HEK293 (cell line): ENCODE measurements around the gene TEDDM1.

Experiments used
- CTCF ChIA-PET: fragments of 350-600 bp; formaldehyde crosslinking; extraction: SDS; loops from one replicate; lab custom pipeline; 2021; ENCODE audit warnings: antibody characterized with exemption; lab: Yijun Ruan, JAX
- POLR2A ChIA-PET: fragments of 300-600 bp; formaldehyde crosslinking; extraction: SDS; loops from one replicate; lab custom pipeline; 2020; ENCODE audit warnings: antibody characterized with exemption, inconsistent platforms; lab: Yijun Ruan, JAX
- H3K27ac ChIP-seq: fragments of 200-500 bp; sonication (Bioruptor generic); 2 replicates; pipeline ENCODE4 v1.5.1; 2014; ENCODE audit warnings: low read depth, low read length, control low read depth, inconsistent platforms; ENCODE audit errors: extremely low read depth
- H3K36me3 ChIP-seq, 2 experiments: fragments of 200-500 bp in 1 of 2; sonication (Bioruptor generic) in 1 of 2; 1 replicate in 1 of 2; 2 replicates in 1 of 2; pipeline ENCODE4 v1.5.1; 2014 to 2017; ENCODE audit warnings: inconsistent platforms in 2 of 2, low read length in 2 of 2; ENCODE audit not compliant: control insufficient read depth in 2 of 2, insufficient read depth in 1 of 2
- H3K4me1 ChIP-seq: fragments of 200-500 bp; sonication (Bioruptor generic); 2 replicates; pipeline ENCODE4 v1.5.1; 2014; ENCODE audit warnings: mild to moderate bottlenecking, low read length, inconsistent platforms; ENCODE audit not compliant: control insufficient read depth, insufficient read depth
- H3K4me3 ChIP-seq: 2 replicates; pipeline ENCODE4 v1.5.1; 2011; ENCODE audit warnings: low read depth, mild to moderate bottlenecking, control low read depth, low read length, moderate library complexity
- H3K9me3 ChIP-seq: fragments of 200-500 bp; sonication (Bioruptor generic); 2 replicates; pipeline ENCODE4 v1.5.1; 2014; ENCODE audit warnings: low read depth, low read length, inconsistent platforms; ENCODE audit not compliant: control insufficient read depth, insufficient read depth
- CTCF ChIP-seq: fragments of 450-650 bp; formaldehyde crosslinking; IDR thresholded peaks from 2 replicates; pipeline ENCODE4 v1.5.1; 2016; ENCODE audit warnings: missing biosample characterization, missing genetic modification characterization
- EGR2 ChIP-seq: fragments of 450-650 bp; formaldehyde crosslinking; IDR thresholded peaks from 2 replicates; pipeline ENCODE4 v1.5.1; 2016; ENCODE audit warnings: low read depth, missing biosample characterization, missing genetic modification characterization
- MYNN ChIP-seq: fragments of 450-650 bp; formaldehyde crosslinking; IDR thresholded peaks from 2 replicates; pipeline ENCODE4 v1.5.1; 2016; ENCODE audit warnings: missing biosample characterization, missing genetic modification characterization, borderline replicate concordance
- REPIN1 ChIP-seq: fragments of 450-650 bp; formaldehyde crosslinking; IDR thresholded peaks from 2 replicates; pipeline ENCODE4 v1.5.1; 2017; ENCODE audit warnings: missing biosample characterization, missing genetic modification characterization, low read depth
- SALL2 ChIP-seq: fragments of 450-650 bp; formaldehyde crosslinking; IDR thresholded peaks from 2 replicates; pipeline ENCODE4 v1.5.0; 2017; ENCODE audit warnings: missing biosample characterization, mild to moderate bottlenecking, missing genetic modification characterization, borderline replicate concordance
- TRIM28 ChIP-seq: IDR thresholded peaks from 2 replicates; pipeline ENCODE4 v1.6.1; 2011; ENCODE audit warnings: low read length, control low read depth, borderline replicate concordance
- ZBTB7A ChIP-seq: fragments of 450-650 bp; formaldehyde crosslinking; IDR thresholded peaks from 2 replicates; pipeline ENCODE4 v1.5.1; 2016; ENCODE audit warnings: low read depth, missing biosample characterization, missing genetic modification characterization
- ZNF133 ChIP-seq: fragments of 450-650 bp; formaldehyde crosslinking; IDR thresholded peaks from 2 replicates; pipeline ENCODE4 v1.5.1; 2016; ENCODE audit warnings: missing biosample characterization, missing genetic modification characterization
- ZNF223 ChIP-seq: fragments of 450-650 bp; formaldehyde crosslinking; IDR thresholded peaks from 2 replicates; pipeline ENCODE4 v1.5.1; 2016; ENCODE audit warnings: missing biosample characterization, missing genetic modification characterization
- ZNF292 ChIP-seq: fragments of 450-650 bp; formaldehyde crosslinking; IDR thresholded peaks from 2 replicates; pipeline ENCODE4 v1.5.1; 2016; ENCODE audit warnings: low read depth, missing biosample characterization, missing genetic modification characterization, borderline replicate concordance
- ZNF302 ChIP-seq: fragments of 450-650 bp; formaldehyde crosslinking; IDR thresholded peaks from 2 replicates; pipeline ENCODE4 v1.5.1; 2016; ENCODE audit warnings: missing biosample characterization, missing genetic modification characterization, low read depth
- ZNF398 ChIP-seq: fragments of 450-650 bp; formaldehyde crosslinking; IDR thresholded peaks from 2 replicates; pipeline ENCODE4 v1.5.1; 2017; ENCODE audit warnings: missing biosample characterization, missing genetic modification characterization
- ZNF514 ChIP-seq: fragments of 450-650 bp; formaldehyde crosslinking; IDR thresholded peaks from 2 replicates; pipeline ENCODE4 v1.5.1; 2016; ENCODE audit warnings: missing biosample characterization, missing genetic modification characterization
- ZNF600 ChIP-seq: fragments of 450-650 bp; formaldehyde crosslinking; IDR thresholded peaks from 2 replicates; pipeline ENCODE4 v1.5.1; 2016; ENCODE audit warnings: missing biosample characterization, missing genetic modification characterization
- ZNF623 ChIP-seq: fragments of 450-650 bp; formaldehyde crosslinking; IDR thresholded peaks from 2 replicates; pipeline ENCODE4 v1.5.1; 2016; ENCODE audit warnings: missing biosample characterization, missing genetic modification characterization
- ZNF777 ChIP-seq: fragments of 450-650 bp; formaldehyde crosslinking; IDR thresholded peaks from 2 replicates; pipeline ENCODE4 v1.5.1; 2017; ENCODE audit warnings: missing biosample characterization, missing genetic modification characterization, borderline replicate concordance
- ZNF792 ChIP-seq: fragments of 450-650 bp; formaldehyde crosslinking; IDR thresholded peaks from 2 replicates; pipeline ENCODE4 v1.5.1; 2016; ENCODE audit warnings: missing biosample characterization, missing genetic modification characterization
- ZXDB ChIP-seq: fragments of 450-650 bp; formaldehyde crosslinking; IDR thresholded peaks from 2 replicates; pipeline ENCODE4 v1.5.1; 2016; ENCODE audit warnings: missing biosample characterization, missing genetic modification characterization
- TF ChIP-seq, protein P1 (sequence below): fragments of 450-650 bp; formaldehyde crosslinking; IDR thresholded peaks from 2 replicates; pipeline ENCODE4 v1.5.1; 2017; ENCODE audit warnings: missing biosample characterization, missing genetic modification characterization

TEDDM1 gene

GRCh38 chr1:182383037-182383661 lies 17.3 kb downstream of the TEDDM1 start:
- H3K27ac ChIP-seq, result no peak overlapping the region
- peaks cover 15 to 65% of the 10 kb centered on the region in 2 experiments; a peak in 2 of 3 replicates for H3K36me3 ChIP-seq
- no peak overlapping the region for H3K4me3 ChIP-seq
- TF ChIP-seq ZNF777 (tag by site-specific recombination) (no peak), ZNF600 (tag by site-specific recombination) (no peak)
- ChIA-PET POLR2A (interaction anchor here (4.7 kb wide), 1 partner anchor 9 kb away, joined by 23 read pairs; the partner anchor contains the start of gene GLUL), CTCF (interaction anchor here (1.4 to 1.5 kb wide), 2 partner anchors 240 to 299 kb away, joined by 5 to 7 read pairs; no protein-coding TSS in a partner anchor)
- H3K4me1 ChIP-seq, result no peaks in the 10 kb centered on the region
- H3K9me3 ChIP-seq, result no peaks in the 10 kb centered on the region

GRCh38 chr1:182381962-182382819 lies 18.3 kb downstream of the TEDDM1 start:
- H3K4me3 ChIP-seq, result no peak overlapping the region
- TF ChIP-seq, protein P1, sequence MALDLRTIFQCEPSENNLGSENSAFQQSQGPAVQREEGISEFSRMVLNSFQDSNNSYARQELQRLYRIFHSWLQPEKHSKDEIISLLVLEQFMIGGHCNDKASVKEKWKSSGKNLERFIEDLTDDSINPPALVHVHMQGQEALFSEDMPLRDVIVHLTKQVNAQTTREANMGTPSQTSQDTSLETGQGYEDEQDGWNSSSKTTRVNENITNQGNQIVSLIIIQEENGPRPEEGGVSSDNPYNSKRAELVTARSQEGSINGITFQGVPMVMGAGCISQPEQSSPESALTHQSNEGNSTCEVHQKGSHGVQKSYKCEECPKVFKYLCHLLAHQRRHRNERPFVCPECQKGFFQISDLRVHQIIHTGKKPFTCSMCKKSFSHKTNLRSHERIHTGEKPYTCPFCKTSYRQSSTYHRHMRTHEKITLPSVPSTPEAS (tag by site-specific recombination), result no peak
- TF ChIP-seq CTCF (no peak), ZNF223 (tag by site-specific recombination) (no peak), ZNF398 (no peak), ZBTB7A (tag by site-specific recombination) (no peak), ZNF514 (no peak), EGR2 (no peak), REPIN1 (no peak), ZNF792 (tag by site-specific recombination) (no peak), MYNN (tag by site-specific recombination) (no peak), SALL2 (tag by site-specific recombination) (no peak), TRIM28 (no peak), ZNF623 (tag by site-specific recombination) (no peak), ZXDB (no peak), ZNF133 (no peak), ZNF292 (no peak), ZNF302 (tag by site-specific recombination) (no peak)
- TF ChIP-seq, all 188 proteins: peak for 0
- POLR2A ChIA-PET, result interaction anchor here (0.6 to 4.7 kb wide), 2 partner anchors 10 to 198 kb away, joined by 8 to 23 read pairs; partner anchors contain the start of gene GLUL
- CTCF ChIA-PET, result interaction anchor here (1.4 to 1.5 kb wide), 5 partner anchors 14 to 298 kb away, joined by 3 to 7 read pairs (median 4); no protein-coding TSS in a partner anchor
- Histone ChIP-seq H3K4me1 (no peaks in the 10 kb centered on the region), H3K27ac (no peak overlapping the region), H3K36me3 (peaks cover 7 to 56% of the 10 kb centered on the region in 2 experiments; a peak in 2 of 3 replicates), H3K9me3 (no peaks in the 10 kb centered on the region)
